ENCODE measurements around the gene PRLR.

Gene PRLR

GRCh38 chr5:35082530-35082929 lies 147.8 kb downstream of the PRLR start:
- DNase-seq (ENCODE audit: low read depth) = no peak

GRCh38 chr5:35081134-35081533 lies 149.2 kb downstream of the PRLR start:
- DNase-seq (ENCODE audit: low read depth) = no peak

GRCh38 chr5:35073160-35073559 lies 157.1 kb downstream of the PRLR start:
- no peak for DNase-seq (ENCODE audit: low read depth)

GRCh38 chr5:35069188-35069587 lies 161.1 kb downstream of the PRLR start:
- DNase-seq (ENCODE audit: low read depth) = no peak

GRCh38 chr5:35067985-35068384 lies 162.3 kb downstream of the PRLR start:
- DNase-seq (ENCODE audit: low read depth) = no peak

GRCh38 chr5:35066260-35066795 lies 164.0 kb downstream of the PRLR start:
- no peak for DNase-seq (ENCODE audit: low read depth)

- no peak for DNase-seq (ENCODE audit: low read depth)
Observed at GRCh38 chr5:35063414-35063813, 166.9 kb downstream of the PRLR start.

- no peak for DNase-seq (ENCODE audit: low read depth)
Observed at GRCh38 chr5:35061211-35061770, 169.0 kb downstream of the PRLR start.

- DNase-seq (ENCODE audit: low read depth) = no peak
Observed at GRCh38 chr5:35060236-35060635, 170.1 kb downstream of the PRLR start.

GRCh38 chr5:35059251-35059650 lies 171.0 kb downstream of the PRLR start:
- no peak for DNase-seq (ENCODE audit: low read depth)

- no peak for DNase-seq (ENCODE audit: low read depth)
Observed at GRCh38 chr5:35058374-35058788, 171.9 kb downstream of the PRLR start.

- no peak for DNase-seq (ENCODE audit: low read depth)
Observed at GRCh38 chr5:35056686-35057085, 173.6 kb downstream of the PRLR start.

- DNase-seq (ENCODE audit: low read depth) = no peak
Observed at GRCh38 chr5:35052838-35053237, 177.4 kb downstream of the PRLR start.

- DNase-seq (ENCODE audit: low read depth) = no peak
Observed at GRCh38 chr5:35050541-35051126, 179.7 kb downstream of the PRLR start.

GRCh38 chr5:35048910-35049309 lies 181.4 kb downstream of the PRLR start:
- no peak for DNase-seq (ENCODE audit: low read depth)

- no peak for DNase-seq (ENCODE audit: low read depth)
Observed at GRCh38 chr5:35047785-35048404, 182.4 kb downstream of the PRLR start, which contains the start of gene AGXT2. Gene AGXT2, minus strand, starts transcription at chr5:35047949. Its CDS starts 57 bp downstream, at chr5:35047892.

- no peak for DNase-seq (ENCODE audit: low read depth)
Observed at GRCh38 chr5:35046774-35047173, 183.5 kb downstream of the PRLR start.

GRCh38 chr5:35045280-35045679 lies 185.0 kb downstream of the PRLR start:
- DNase-seq (ENCODE audit: low read depth) = no peak

GRCh38 chr5:35044649-35045048 lies 185.6 kb downstream of the PRLR start:
- DNase-seq (ENCODE audit: low read depth) = no peak

- DNase-seq (ENCODE audit: low read depth) = no peak
Observed at GRCh38 chr5:35042781-35043180, 187.5 kb downstream of the PRLR start.

GRCh38 chr5:35041261-35041660 lies 189.0 kb downstream of the PRLR start:
- no peak for DNase-seq (ENCODE audit: low read depth)

- no peak for DNase-seq (ENCODE audit: low read depth)
Observed at GRCh38 chr5:35038891-35039290, 191.4 kb downstream of the PRLR start.

GRCh38 chr5:35036536-35036935 lies 193.8 kb downstream of the PRLR start:
- no peak for DNase-seq (ENCODE audit: low read depth)

Measured in T follicular helper cell (primary cell).